ELR (cell line): ENCODE measurements around the gene UBFD1.
A peak's percentile ranks its signal among the peaks of the same experiment; 100 is the strongest.
"Not testable (repeated sequence)": the region's sequence is repeated elsewhere in the genome, so short reads cannot be mapped to it uniquely, and the experiment has no call there.

Experiments
- DNase-seq: peaks from one replicate; pipeline ENCODE4 v3.0.0-alpha.2; 2015; ENCODE audit warnings: low read depth

Gene UBFD1

DNA sequence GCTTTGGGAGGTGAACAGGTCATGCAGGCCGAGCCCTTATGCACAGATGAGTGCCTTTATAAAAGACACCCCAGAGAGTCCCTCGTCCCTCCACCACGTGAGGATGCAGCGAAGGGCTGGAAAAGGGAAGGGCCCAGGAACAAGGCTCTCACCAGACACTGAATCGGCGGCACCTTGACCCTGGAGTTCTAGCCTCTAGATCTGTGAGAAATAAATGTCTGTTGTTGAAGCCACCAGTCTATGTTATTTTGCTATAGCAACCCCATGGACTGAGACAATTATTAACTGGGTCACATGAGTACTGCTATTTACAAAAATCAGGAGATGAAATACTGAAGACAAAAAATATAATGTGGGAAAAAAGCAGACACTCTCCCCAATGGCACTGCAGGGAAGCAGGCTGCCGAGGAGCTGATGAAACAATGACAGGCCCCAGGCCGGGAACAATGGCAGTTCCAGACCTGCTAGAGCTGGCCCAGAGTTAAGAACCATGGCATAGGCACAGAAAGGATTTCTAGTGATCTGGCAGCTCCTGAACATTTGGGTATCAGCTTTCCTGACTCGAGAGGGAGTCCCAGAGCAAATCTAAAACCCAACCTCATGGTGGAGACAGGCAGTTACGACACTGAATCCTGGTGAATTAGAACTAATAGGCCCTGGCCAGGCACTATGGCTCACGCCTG is 29.4 kb upstream of the UBFD1 start:
- DNase-seq = no peak

DNA sequence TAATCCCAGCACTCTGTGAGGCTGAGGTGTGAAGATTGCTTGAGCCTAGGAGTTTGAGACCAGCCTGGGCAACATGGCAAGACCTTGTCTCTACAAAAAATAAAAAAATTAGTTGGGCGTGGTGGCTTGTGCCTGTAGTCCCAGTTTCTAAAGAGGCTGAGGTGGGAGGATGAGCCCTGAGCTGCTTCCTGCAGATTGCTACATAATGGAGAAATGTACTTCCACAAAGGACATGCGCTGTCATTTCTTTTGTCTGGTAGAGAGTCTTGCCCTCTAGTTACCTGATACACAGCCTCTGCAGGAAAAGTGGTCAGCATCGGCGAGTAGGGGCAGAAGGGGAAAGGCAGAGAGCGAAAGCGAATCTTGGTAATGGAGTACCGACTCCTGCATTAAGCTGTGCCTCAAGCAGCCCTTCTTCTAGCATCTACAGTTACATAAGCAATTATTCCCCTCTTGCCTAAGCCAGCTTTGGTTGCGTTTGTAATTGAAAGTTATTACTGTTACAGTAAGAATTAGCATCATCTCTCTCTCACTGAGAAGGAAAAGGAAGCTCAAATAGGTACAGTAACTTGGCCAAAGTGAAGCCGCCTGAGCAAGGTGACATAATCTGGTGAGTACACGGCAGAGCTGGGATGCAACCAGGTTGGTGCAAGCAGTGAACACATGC is 28.8 kb upstream of the UBFD1 start:
- DNase-seq = no peak

DNA sequence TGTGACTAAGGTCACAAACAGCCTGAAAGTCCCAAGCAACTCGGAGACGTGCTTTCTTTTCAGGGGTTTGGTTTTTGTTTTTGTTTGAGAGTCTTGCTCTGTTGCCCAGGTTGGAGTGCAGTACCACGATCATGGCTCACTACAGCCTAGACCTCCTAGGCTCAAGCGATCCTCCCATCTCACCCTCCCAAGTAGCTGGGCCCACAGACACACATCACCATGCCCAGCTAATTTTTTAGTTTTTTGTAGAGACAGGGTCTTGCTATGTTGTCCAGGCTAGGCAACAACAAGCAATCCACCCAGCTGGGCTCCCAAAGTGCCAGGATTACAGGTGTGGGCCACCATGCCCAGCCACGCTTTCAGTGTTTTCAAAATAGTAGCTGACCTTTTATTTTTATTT is 27.5 kb upstream of the UBFD1 start:
- no peak for DNase-seq

DNA sequence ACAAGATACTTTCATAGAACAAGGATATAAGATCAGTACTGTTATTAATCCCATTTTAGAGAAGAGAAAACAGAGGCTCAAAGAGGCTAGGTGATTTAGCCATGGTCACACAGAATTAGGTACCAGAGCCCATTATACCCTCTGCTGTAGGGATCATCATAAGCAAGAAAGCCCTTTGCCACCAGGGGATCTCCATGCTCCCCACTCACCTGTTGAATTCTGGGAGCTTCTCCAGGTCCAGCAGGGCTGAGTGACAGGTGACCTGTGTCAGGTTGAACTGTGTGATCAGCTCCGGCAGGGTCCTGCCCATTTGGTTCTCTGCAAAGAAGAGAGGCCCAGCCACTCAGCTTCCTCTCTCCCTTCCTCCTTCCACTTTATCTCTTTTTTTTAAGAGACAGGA is 25.1 kb upstream of the UBFD1 start:
- no peak for DNase-seq

DNA sequence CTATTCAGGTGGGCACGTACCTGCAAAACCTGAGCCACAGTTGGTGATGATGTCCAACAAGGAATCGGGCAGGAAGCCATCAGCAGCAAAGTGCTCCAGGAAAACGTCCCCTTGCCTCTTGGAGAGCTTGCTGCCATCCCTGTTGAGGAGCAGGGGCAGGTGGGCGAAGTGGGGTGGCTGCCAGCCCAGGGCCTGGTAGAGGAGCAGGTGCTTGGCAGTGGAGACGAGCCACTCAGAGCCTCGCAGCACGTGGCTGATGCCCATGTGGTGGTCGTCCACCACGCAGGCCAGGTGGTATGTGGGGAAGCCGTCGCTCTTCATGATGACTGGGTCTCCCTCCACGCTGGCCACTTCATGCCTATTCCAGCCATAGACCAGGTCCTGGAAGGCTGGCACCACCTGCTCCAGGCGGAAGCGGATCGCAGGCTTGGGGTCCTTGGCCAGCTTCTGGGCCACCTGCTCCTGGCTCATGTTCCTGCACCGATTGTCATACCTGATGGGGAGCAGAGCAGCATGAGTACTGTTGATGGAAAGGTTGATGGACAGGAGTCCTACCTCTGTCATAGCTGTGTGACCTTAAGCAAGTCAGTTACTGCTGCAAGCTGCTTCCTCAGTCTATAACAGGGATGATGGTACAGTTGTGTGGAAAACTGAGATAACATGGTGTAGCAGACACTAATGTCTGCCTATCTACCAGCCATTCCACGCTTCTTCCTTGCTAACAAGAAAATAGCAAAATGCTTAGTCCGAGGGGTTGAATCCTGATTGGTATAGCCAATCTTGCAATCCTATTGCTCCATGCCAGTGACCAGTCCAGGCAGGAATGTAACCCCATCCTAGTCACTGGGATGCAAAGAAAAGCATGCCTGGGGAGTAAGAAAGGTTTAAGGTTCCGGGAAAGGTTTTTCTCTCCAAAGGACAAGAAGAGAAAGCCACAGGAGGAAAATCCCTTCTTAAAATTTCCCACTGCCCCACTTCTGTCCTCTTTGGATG is 22.4 kb upstream of the UBFD1 start:
- DNase-seq = no peak

DNA sequence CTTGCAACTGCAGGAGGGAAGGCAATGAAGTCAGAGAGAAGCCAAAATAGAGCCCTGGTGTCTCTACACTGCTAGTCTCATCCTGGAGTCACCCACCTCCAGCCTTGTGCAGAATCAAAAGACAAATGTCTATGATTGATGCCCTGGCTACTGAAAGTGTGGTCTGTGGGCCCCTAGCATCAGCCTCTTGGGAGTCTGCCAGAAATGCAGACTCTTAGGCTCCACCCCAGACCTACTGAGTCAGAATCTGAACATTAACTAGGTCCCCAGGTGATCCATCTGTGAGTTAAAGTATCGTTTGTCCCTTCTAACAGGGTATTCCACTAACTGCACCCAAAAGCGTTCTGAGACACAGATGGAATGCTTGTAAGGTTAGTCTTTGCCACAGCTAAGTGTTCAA is 21.6 kb upstream of the UBFD1 start:
- no peak for DNase-seq

DNA sequence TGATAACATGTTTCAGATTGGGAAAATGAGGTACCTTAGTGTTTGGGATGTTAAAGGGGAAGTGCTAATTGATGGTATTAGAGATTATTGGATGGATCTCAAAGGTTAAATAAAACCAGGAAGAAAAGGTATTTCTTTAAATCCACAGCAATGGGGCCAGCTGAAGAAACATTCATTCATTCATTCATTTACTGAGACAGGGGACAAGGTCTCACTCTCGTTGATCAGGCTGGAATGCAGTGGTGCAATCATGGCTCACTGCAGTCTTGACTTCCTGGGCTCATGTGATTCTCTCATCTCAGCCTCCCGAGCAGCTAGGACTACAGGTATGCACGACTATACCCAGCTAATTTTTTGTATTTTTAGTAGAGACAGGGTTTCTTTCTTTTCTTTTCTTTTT is 20.1 kb upstream of the UBFD1 start:
- DNase-seq = no peak

DNA sequence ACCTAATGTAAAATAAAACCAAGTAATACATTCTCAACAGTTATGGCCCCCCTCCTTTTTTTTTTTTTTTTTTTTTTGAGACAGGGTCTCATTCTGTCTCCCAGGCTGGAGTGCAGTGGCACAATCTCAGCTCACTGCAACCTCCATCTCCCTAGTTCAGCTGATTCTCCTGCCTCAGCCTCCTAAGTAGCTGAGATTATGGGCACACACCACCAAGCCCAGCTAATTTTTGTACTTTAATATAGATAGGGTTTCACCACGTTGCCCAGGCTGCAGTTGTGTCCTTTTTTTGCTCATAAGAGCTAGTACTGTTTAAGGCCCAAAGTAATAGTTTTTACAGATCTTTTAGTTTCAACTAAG is 18.6 kb upstream of the UBFD1 start:
- peak; percentile 1 for DNase-seq

DNA sequence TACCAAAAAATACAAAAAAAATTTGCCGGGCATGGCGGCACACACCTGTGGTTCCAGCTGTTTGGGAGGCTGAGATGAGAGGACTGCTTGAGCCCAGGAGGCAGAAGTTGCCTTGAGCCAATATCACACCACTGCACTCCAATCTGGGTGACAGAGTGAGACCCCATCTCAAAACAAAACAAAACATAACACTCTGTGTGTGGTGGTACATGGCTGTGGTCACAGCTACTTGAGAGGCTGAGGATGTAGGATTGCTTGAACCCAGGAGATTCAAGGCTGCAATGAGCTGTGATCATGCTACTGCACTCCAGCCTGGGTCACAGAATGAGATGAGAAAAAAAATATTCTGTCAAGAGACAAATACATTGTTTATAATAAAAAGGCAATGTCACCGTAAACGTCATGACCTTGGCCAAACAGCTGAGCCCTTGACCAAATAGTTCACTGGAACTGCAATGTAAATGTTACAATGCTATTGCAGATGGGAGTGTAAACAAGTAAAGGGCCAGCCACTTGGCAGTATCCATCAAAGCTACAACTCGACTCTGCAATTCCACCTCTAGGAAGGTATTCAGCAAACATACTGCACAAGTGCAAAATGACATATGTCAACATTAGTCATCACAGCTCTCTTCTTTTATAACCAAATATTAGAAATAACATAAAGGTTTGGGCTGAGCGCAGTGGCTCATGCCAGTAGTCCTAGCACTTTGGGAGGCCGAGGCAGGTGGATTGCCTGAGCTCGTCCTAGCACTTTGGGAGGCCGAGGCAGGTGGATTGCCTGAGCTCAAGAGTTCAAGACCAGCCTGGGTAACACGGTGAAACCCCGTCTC is 17.3 kb upstream of the UBFD1 start:
- DNase-seq = no peak

DNA sequence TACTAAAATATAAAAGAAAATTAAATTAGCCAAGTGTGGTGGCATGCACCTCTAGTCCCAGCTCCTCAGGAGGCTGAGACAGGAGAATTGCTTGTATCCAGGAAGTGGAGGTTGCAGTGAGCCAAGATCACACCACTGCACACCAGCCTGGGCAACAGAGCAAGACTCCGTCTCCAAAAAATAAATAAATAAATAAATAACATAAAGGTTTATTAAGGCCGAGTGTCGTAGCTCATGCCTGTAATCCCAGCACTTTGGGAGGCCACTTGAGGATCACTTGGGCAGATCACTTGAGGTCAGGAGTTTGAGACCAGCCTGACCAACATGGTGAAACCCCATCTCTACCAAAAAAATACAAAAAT is 16.7 kb upstream of the UBFD1 start:
- DNase-seq = not testable (repeated sequence)

DNA sequence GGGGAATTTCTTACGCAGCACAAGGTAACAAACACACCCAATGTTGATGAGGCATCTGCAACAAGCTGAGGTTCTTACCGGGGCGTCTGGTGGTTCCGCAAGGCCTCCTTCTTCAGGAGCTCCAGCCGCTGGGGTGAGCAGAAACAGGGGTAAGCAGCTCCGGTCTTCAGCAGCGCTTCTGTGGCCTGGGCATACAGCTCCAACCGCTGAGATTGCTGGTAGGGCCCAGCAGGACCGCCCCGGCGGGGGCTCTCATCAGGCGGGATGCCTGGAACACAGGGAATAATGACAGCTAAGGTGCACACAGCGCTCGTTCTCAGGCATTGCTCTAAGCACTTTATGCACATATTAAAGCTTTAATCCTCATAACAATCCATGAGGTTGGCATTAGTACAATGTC is 13.1 kb upstream of the UBFD1 start:
- no peak for DNase-seq

DNA sequence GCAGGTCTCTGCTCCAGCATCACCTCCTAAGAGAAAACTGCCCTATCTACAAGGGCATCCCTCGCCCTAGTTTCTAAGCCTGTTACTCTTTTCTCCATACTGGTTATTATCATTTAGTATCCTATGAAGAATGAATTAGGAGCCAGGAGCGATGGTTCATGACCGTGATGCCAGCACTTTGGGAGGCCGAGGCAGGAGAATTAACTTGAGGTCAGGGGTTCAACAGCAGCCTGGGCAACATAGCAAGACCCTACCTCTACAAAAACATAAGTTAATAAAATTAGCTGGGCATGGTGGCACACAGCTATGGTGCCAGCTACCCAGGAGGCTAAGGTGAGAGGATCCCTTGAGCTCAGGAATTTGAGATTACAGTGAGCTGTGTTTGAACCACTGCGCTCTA is 7.6 kb upstream of the UBFD1 start:
- no peak for DNase-seq

DNA sequence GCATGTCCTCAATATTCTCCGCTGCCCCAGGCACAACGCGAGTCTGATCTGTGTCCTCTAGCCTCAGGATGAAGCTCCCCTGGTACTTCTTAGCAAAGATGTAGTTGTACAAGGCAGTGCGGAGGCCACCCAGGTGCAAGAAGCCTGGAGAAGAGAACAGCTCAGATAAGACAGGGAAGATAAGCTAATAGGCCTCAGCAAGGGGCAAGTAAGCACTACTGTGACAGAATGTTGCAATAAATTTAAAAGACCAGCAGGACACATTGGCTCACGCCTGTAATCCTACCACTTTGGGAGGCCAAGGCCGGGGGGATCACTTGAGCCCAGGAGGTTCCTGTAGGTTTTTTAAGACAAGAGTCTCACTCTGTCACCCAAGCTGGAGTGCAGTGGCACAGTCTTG is 5.4 kb upstream of the UBFD1 start:
- no peak for DNase-seq

DNA sequence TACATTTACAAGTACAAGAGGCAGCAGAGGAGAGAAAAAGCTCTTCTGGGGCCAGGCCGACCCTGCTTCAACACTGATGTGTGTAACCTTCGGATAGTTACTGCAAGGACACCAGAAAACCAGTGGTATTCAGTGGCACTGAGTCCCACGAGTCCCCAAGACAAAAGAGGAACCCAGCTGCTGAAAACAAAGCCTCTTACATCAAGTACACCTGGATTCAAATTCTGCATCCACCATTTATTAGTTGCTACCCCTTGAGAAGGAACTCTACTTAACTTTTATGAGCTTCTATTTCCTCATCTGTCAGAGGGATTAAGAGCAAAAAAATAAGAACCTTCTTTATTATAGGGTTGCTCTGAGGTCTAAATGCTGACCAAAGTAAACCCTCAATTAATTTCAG is 3.0 kb upstream of the UBFD1 start:
- DNase-seq = no peak

DNA sequence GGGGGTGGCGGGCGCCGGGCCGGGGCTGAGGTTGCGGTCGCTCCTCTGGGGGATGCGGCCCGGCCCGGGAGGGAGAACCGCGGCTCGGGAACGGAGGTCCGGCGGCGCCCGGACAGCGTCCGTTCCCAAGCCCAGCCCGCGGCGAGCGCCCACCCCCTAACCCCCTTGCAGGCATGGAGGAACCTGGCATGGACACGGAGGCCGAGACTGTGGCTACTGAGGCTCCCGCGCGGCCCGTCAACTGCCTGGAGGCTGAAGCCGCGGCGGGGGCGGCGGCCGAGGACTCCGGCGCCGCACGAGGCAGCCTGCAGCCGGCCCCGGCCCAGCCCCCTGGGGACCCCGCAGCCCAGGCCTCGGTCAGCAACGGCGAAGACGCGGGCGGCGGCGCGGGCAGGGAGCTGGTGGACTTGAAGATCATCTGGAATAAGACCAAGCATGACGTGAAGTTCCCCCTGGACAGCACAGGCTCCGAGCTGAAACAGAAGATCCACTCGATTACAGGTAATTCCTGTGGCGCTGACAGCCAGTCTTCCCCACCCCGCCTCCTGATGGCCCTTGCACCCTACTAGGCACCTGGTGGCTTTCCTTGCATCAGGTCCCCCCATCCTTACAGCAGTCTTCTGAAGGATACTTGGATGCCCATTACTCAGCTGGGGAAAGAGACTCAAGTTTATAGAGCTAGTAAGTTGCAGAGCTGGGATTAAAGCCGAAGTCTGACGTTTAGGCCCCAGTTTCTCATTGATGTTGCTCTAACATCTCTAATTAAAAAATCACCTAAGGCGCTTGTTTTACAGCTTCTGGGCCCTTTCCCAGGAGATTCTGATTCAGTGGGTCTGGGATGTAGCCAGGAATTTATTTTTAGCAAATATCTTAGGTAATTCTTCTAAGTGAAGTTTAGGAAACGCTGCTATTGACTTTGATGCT is 514 bp downstream of the UBFD1 start:
- DNase-seq = peak; percentile 42

DNA sequence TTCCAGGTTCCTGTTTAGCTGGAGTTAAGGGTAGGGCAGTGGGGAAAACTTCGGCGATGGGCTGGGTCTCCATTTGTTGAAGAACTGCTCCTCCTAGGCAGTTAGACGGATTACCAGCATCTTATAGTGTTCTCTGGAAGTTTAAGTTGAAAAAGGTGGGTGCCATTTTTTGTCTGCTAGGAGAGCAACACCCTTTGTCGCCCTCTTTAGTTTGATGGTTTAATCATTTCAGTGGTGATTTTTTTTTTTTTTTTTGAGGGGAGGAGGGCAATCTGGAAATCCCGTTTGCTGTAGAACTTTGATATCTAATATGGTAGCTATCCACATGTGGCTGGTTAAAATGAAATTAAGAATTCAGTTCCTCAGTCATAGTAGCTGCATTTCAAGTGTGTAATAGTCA is 4.1 kb downstream of the UBFD1 start:
- peak; percentile 9 for DNase-seq

DNA sequence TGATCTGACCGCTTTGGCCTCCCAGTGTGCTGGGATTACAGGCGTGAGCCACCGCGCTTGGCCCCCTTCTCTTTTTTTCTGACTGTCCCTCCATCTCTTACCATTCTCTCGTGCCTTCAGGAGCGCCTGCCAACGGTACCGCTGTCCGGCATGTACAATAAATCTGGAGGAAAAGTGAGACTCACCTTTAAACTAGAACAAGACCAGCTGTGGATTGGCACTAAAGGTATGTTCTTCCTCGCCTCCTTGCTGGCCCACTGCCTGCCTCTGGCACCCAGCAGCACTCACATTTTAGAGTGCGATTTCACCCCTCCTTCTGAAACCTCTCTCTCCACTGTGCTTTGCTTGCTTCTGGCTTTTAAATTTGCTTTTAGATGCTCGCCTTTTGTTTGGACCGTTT is 5.0 kb downstream of the UBFD1 start:
- no peak for DNase-seq

DNA sequence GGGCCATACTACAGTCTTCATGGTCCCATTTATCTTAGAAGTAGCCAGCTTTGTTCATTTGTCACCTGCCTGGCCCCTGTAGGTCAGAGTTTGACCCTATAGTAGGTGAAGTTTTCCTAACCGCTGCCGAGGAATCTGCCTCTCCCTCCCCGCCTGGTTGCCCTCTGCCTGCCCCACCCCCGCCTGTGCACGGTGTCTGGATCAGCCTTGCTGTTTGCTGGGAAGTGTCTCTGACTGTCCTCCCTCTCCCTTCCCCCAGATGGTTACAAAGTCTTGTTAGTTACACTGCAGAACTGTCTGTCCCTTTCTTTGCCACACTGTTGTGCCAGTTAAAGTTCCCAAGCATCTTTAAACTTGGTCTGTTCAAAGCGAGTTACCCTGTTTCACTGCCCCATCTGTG is 5.7 kb downstream of the UBFD1 start:
- no peak for DNase-seq

DNA sequence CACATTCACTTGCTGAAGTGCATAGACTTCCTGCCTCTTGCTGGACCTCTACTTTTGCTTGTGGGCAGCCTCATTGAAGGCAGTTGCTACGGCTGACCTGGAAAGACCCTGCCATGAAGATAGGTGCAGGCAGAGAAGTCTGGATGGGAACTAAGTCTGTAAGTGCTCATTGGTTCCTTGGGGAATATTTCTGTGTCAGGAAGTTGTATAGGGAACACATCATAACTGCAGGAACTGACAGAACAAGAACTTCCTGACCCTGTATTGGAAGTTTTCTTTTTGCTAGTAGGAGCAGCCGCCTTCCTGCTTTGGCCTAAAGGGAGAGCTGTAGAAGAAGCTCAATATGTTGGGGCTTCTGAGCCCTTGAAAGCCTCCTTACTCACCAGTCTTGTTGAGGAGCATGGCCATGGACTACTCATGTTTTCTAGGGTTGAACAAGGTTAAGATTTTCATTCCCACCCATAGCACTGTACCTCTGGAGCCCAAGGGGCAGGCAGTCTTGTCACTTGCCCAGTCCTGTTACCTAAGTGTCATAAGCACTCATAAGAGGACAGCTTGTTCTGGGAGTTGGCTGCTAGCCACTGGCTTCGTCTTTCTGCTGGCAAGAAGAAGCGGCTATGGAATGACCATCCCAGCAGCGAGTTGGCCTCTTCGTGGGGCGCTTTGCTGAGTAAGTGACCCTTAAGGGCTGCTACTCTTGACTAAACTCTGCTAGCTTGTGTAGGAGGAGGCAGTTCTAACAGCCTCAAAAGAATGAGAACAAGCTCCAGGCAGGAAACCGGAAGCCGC is 7.2 kb downstream of the UBFD1 start:
- no peak for DNase-seq

DNA sequence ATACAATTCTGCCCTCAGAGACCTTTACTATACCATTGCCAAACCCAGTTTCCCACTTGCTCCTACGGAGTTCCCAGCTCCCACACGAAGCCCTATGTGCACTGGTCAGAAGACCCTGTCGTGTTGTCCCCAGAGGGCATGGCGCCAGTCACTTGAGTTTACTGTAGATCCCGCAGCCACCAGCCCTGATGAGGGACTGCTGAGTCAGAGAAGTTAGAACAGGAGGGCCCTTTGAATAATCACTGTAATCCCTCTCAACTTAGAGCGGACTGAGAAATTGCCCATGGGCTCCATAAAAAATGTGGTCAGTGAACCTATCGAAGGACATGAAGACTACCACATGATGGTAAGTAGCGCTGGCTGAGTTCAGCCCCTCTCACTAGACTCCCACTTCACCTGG is 9.2 kb downstream of the UBFD1 start:
- DNase-seq = no peak
